Measurements from ENCODE around the gene APLP2. TPM values are rescaled to one million over a fixed set of nuclear protein-coding genes. Genes with fewer than 3 reads are reported as not detected.

Gene APLP2
- total RNA-seq, 1 donor from 2014 or later: 374 TPM

DNA sequence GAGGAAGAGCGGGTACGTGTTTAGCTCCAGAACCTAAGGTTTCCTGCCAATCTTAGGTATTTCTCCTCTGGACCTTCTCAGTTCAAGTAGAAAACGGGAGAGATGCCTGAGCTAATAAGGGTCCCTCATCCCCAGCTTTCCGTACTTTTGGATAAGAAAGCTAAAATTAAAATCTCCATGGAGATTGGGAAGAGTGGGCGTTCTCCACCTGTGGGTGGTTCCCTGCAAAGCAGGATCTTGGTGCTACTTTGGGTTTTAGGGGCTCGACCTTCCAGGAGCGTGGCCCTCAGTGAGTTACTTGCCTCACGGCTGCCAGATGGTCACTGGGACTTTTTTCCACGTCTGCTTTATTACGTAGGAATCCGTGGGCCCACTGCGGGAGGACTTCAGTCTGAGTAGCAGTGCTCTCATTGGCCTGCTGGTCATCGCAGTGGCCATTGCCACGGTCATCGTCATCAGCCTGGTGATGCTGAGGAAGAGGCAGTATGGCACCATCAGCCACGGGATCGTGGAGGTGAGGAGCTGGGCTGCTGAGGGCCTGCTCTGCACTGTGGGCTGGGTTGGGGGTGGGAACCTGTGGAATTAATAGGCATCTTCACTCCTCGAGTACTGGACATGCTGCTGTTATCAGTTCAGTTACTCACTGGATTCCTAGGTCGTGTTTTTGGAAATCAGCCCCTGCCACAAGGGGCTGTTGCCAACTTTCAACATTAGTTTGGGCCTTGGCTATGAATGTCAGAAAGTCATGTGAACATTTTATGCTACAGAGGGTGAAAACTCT, 72.1 kb downstream of the APLP2 start:
- H3K27me3 Mint-ChIP-seq: no peaks in the 10 kb centered on the region
- H3K36me3 Mint-ChIP-seq (ENCODE audit: insufficient read depth): peaks cover 38% of the 10 kb centered on the region
- H3K4me3 Mint-ChIP-seq (ENCODE audit: low read depth): no peak overlapping the region
- DNase-seq (ENCODE audit: low spot score, unreplicated experiment): no peak
- no peaks in the 10 kb centered on the region for H3K9me3 Mint-ChIP-seq (ENCODE audit: low read depth)
- H3K27ac Mint-ChIP-seq: peak overlapping the region; percentile 62
- TF ChIP-seq, protein P1, sequence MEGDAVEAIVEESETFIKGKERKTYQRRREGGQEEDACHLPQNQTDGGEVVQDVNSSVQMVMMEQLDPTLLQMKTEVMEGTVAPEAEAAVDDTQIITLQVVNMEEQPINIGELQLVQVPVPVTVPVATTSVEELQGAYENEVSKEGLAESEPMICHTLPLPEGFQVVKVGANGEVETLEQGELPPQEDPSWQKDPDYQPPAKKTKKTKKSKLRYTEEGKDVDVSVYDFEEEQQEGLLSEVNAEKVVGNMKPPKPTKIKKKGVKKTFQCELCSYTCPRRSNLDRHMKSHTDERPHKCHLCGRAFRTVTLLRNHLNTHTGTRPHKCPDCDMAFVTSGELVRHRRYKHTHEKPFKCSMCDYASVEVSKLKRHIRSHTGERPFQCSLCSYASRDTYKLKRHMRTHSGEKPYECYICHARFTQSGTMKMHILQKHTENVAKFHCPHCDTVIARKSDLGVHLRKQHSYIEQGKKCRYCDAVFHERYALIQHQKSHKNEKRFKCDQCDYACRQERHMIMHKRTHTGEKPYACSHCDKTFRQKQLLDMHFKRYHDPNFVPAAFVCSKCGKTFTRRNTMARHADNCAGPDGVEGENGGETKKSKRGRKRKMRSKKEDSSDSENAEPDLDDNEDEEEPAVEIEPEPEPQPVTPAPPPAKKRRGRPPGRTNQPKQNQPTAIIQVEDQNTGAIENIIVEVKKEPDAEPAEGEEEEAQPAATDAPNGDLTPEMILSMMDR (IDR thresholded peaks at IDR 0.05; ENCODE audit: unreplicated experiment): no peak
- H3K4me1 Mint-ChIP-seq (ENCODE audit: low read depth): peaks cover 34% of the 10 kb centered on the region

DNA sequence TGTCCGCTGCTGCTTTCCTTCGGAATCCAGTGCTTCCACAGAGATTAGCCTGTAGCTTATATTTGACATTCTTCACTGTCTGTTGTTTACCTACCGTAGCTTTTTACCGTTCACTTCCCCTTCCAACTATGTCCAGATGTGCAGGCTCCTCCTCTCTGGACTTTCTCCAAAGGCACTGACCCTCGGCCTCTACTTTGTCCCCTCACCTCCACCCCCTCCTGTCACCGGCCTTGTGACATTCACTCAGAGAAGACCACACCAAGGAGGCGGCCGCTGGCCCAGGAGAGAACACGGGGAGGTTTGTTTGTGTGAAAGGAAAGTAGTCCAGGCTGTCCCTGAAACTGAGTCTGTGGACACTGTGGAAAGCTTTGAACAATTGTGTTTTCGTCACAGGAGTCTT, 74.4 kb downstream of the APLP2 start:
- H3K4me1 Mint-ChIP-seq (ENCODE audit: low read depth): peaks cover 38% of the 10 kb centered on the region
- TF ChIP-seq, protein P1 (IDR thresholded peaks at IDR 0.05; ENCODE audit: unreplicated experiment): no peak
- no peaks in the 10 kb centered on the region for H3K9me3 Mint-ChIP-seq (ENCODE audit: low read depth)
- DNase-seq (ENCODE audit: low spot score, unreplicated experiment): no peak
- H3K4me3 Mint-ChIP-seq (ENCODE audit: low read depth): peak overlapping the region; percentile 20
- H3K27ac Mint-ChIP-seq: peak overlapping the region; percentile 79
- peaks cover 32% of the 10 kb centered on the region for H3K36me3 Mint-ChIP-seq (ENCODE audit: insufficient read depth)
- H3K27me3 Mint-ChIP-seq: no peaks in the 10 kb centered on the region

DNA sequence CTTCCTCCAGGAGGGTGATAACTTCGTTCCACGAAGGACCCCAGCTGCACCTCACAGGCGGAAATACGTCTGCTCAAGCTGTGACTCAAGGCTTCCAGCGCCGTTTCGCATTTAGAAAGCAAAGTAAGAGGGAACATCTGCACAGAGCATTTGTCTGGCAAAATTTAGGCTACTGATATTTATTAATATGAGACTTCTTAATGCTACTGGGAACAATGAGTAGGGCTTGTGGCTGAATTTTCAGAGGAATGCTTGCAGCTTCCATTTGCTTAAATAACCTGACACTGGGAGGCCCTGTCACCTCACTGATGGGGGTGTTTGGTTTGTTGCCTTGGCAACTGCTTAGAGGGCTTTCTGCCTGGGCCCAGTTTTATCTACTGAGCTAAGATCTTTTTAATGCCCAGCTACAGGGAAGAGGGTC, 75.2 kb downstream of the APLP2 start:
- Mint-ChIP-seq H3K27ac (peak overlapping the region; percentile 79), H3K4me3 (ENCODE audit: low read depth) (peak overlapping the region; percentile 15), H3K4me1 (ENCODE audit: low read depth) (peaks cover 38% of the 10 kb centered on the region), H3K36me3 (ENCODE audit: insufficient read depth) (peaks cover 29% of the 10 kb centered on the region), H3K9me3 (ENCODE audit: low read depth) (no peaks in the 10 kb centered on the region), H3K27me3 (no peaks in the 10 kb centered on the region)
- no peak for DNase-seq (ENCODE audit: low spot score, unreplicated experiment)
- TF ChIP-seq, protein P1 (IDR thresholded peaks at IDR 0.05; ENCODE audit: unreplicated experiment): no peak

DNA sequence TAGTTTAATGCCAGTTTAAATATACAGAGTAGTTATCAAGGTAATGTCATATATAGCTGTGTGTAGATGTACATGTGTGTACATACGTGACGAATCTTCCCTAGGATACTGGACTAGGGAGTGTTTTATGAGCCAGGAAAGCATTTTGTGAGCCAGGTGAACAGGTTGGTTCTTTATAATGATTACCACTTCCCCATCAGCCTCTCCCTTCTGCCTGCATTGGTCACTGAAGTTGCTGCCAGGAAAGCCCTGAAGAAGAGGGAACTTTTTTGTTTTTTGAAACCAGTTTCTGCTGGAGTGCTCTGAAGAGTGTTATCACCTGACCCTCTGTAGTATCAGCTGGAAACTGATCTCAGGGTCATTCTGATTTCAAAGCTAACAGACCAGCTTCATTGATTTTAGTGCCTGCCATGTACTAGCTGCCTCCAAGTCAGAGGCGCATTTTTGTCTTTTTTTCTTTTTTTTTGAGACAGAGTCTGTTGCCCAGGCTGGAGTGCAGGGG, 75.7 kb downstream of the APLP2 start:
- Mint-ChIP-seq H3K4me3 (ENCODE audit: low read depth) (peak overlapping the region; percentile 15), H3K36me3 (ENCODE audit: insufficient read depth) (peaks cover 26% of the 10 kb centered on the region), H3K9me3 (ENCODE audit: low read depth) (no peaks in the 10 kb centered on the region), H3K4me1 (ENCODE audit: low read depth) (peaks cover 38% of the 10 kb centered on the region), H3K27me3 (no peaks in the 10 kb centered on the region), H3K27ac (peak overlapping the region; percentile 79)
- DNase-seq (ENCODE audit: low spot score, unreplicated experiment): no peak
- TF ChIP-seq, protein P1 (IDR thresholded peaks at IDR 0.05; ENCODE audit: unreplicated experiment): no peak

DNA sequence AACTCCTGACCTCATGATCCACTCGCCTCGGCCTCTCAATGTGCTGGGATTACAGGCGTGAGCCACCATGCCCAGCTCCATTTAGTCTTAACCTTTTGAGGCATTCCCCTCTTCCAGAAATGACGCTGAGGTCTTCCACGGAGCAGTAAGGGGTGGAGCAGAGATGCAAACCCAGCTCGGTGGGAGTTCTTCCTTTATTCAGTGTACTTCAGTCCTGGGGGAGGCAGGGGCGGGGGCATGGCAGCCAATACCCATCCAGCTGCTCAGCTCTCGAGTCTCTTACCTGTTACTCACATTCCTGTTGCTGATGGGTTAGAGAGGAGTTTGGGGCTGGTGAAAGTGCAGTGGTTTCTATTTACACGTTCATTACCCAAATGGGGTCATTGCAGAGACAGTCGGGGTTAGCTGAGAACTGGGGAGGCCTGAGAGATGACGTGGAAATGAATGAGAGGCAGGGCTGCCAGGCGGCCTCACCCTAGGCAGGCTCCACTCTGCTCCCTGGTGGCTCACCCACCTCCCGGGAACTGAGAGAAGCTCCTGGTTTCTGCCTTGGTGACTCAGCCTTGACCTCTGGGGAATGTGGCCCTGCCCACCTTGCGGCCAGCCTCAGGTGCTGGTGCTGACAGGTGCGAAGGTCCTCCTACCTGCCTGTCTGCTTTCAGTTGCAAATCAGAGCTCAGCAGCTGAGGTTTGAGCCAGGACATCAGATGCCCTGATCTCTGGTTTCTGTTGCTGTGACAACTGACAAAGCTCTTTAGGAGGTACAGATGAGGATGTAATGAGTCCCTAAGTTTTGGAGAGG, 76.5 kb downstream of the APLP2 start:
- H3K27ac Mint-ChIP-seq: peak overlapping the region; percentile 79
- peaks cover 24% of the 10 kb centered on the region for H3K36me3 Mint-ChIP-seq (ENCODE audit: insufficient read depth)
- no peaks in the 10 kb centered on the region for H3K9me3 Mint-ChIP-seq (ENCODE audit: low read depth)
- H3K27me3 Mint-ChIP-seq: no peaks in the 10 kb centered on the region
- H3K4me1 Mint-ChIP-seq (ENCODE audit: low read depth): peaks cover 38% of the 10 kb centered on the region
- peak overlapping the region; percentile 5 for H3K4me3 Mint-ChIP-seq (ENCODE audit: low read depth)
- peak; percentile 42 for DNase-seq (ENCODE audit: low spot score, unreplicated experiment)
- TF ChIP-seq, protein P1 (IDR thresholded peaks at IDR 0.05; ENCODE audit: unreplicated experiment): peak; percentile 36
